ENCODE results near the gene ERI3.

Gene ERI3

DNA sequence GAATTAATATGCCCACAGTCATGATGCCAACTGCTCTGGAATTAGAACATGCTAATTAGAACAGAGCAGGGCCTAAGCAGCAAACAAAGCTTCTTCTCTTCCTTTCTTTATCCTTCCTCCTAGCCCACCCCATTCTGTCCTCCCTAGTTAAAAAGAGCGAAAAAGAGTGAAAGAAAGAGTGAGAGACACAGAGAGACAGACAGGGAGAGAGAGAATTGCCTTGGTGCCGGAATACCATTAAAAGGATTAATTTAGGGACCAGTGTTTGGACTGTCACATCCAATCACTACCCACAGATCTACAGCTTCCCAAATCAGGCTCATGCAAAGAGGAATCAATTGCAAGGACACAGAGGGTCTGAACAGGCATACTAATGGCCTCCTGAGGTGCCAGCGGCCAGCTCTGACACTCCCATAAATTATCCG, 7.0 kb downstream of the ERI3 start:
- no peak for DNase-seq (ENCODE audit: low spot score)

DNA sequence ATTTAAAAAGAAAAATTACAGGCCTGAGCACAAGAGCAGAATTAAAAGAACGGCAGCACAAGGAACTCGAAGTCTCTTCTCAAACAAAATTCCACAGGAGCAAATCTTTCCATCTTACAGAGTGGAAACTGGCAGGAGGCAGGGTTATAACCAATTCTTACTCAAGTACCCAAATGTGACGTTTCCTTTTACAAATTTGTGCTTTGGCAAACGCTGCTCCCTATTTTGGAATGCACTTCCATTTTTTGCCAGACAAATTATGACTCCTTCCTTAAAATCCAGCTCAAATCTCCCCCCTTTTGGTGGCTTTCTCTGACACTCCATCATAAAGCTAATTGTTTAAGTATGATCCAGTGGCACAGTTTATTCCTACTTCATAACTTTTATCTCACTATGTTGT, 7.8 kb downstream of the ERI3 start:
- no peak for DNase-seq (ENCODE audit: low spot score)

DNA sequence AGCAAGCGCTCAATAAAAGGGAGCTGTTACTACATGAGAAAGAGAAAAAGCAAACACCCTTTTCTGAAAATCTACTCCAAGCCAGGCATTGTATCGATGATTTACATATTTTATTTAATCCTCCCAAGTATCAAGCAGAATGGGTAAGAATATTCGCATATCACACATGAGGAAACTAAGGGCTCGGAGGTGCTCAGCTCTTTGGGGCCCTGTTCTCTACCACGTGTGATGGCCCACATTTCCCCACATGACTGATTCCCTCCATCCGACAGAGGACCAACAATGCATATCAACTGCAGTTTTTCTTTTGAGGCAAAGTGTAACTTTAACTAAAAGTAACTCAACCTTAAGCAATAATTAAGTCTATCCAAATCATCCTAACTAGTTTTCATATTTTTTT, 8.2 kb downstream of the ERI3 start:
- DNase-seq (ENCODE audit: low spot score): no peak

DNA sequence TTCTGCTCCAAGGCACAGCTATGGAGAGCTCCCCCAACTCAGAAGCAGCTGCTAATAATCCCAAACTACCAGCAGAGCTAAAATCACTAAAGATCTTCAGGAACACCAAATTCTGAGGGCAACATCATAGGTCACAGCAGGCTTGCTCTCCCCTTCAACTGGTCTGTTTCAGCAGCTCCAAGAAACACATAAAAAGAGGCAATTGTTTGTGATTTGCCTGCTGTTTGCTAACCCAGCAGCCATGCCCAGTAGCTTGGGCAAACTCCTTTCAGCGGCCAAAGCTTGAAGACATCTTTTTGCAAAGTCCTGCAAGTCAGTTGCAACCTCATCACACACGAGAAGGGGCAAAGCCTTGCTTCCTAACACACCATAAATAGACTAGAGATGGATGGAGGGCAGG, 8.9 kb downstream of the ERI3 start:
- DNase-seq (ENCODE audit: low spot score): no peak

DNA sequence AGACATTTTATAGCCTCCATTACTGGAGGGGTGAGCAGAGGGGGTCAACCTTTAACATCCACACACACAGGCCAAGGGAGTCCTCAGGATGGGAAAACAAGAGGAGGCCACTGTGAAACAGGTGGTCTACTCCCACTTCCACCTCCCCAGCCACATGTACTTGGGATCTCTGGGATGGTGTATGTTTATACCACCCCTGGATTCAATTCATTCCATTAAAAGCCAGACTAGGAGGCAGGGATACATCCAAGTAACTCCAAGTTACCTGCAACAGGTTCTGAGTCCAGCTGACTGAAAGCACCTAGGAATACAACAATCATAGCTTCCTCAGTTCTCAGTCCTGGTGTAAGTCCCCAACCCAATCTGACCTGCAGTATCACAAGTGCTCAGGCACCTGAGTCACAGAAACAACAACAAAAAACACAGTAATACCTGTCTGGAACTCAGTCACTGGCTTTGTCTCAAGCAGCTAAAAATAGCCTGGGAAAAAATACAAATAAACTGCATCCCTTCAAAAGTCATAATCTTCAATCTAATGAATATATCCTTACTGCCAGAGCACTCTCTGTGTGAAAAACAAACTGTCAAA, 9.8 kb downstream of the ERI3 start:
- DNase-seq (ENCODE audit: low spot score): no peak

DNA sequence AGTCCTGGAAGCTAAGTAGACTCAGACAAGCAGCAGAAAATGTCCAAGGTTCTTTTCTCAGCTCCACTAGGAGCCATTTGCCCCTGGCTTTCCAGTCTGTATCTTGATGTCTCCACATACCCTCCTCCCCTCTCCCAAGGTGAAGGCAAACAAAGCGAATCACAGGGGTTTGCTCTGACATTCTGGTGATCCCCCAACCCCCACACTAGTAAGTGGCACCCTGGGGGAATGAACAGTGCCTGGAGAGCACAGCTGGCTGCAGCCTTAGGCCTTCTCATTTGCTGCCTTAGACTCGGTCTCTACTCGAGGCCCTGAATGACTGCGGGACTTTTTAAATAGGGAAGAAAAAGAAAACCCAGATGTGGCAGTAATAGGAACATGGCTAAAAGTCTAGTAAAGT, 15.3 kb downstream of the ERI3 start:
- peak; percentile 40 for DNase-seq (ENCODE audit: low spot score)

DNA sequence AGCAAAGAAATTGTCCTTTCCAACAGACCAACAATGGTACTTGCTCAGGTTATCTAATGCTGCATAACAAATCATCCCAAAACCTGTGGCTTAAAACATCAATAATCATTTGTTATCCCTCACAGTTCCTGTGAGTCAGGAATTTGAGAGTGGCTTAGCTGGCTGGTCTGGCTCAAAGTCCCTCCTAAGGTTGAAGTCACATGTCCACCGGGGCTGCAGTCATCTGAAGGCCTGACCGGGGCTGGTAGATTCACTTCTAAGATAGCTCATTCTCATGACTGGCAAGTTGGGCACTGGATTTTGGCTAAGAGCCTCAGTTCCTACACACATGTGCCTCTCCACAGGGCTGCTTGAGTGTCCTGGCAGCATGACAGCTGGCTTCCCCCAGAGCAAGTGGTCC, 16.9 kb downstream of the ERI3 start:
- DNase-seq (ENCODE audit: low spot score): no peak

DNA sequence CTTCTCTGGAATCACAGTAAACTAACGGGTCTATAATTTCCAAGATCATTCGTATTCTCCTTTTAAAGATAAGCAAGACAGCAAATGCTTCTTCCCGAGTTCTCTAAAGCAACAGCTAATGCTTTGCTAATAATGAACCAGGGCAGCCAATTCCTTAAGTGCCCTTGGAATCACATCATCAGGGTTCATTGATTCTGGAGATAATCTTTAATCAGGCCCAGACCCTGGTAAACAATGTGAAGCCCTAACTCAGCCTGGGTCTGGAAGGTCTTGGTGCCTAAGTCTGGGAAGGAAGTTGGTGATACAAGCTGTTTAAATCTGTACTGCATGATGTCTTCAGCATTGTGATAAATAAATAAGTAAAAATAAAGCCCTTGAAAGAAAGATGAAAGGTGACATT, 18.4 kb downstream of the ERI3 start:
- no peak for DNase-seq (ENCODE audit: low spot score)

DNA sequence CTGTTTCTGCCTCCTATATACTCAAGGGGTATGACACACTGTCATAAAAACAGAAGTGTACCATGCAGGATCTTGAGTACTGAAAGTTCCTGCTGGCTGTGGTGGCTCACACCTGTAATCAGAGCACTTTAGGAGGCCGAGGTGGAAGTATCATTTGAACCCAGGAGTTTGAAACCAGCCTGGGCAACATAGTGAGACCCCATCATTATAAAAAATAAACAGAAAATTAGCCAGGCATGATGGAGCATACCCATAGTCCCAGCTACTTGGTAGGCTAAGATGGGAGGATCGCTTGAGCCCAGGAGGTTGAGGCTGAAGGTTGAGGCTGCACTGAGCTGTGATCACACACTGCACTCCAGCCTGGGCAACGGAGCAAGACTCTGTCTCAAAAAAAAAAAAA, 20.1 kb downstream of the ERI3 start:
- no peak for DNase-seq (ENCODE audit: low spot score)

DNA sequence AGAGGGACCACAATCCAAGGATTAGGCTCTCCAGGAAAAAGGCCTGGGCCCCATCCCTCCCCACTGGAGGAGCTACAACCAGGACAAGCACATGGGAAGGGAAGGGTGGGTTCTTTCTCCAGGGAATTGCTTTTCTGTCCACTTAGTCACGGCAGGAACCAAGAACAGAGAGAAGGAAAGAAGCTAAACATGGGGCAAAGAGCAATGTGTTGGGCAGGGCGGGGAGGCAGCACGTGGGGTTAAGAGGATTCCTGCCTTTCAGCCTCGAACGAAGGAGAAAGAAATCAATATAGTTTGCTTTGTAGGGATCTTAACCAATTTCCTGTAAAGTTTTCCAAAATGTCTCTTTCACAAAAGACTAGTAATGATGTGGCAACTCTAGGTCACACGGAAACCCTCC, 21.7 kb downstream of the ERI3 start:
- DNase-seq (ENCODE audit: low spot score): no peak

DNA sequence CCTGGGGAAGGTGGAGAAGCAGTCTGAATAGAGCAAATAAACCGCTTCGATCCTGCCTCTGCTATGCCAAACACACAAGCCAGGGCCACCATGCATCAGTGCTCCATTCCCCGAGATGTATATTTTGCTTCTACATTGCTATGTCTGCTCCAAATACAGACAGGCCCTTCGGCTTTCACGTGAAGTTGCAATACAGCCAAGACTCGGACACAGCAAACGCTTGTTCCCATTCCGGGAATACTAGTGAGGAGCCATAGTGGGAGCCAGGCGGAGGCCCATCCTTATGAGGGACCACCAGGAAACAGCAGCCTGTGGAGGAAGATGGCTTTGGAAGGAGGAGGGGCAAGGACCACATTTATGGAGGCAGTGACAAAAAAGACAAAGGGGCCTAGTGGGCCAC, 22.6 kb downstream of the ERI3 start:
- no peak for DNase-seq (ENCODE audit: low spot score)

DNA sequence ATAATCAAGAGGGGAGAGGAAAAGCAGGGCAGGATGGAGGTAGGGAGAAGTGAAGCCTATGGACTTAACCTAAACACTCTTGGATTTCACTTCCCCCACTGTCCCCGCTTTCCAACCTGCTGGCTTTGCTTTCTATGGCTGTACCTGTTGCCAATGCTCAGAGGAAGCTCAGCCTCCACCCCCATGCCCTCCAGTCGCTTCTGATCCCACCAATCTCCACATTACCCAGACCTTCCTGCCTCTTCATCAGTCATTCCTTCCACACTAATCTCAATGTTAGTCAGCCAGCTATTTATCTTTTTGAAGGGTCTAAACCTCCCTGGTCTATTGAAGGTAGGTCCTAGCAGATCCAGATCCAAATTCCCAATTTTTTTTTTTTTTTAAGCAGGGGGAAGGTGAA, 24.1 kb downstream of the ERI3 start:
- no peak for DNase-seq (ENCODE audit: low spot score)

DNA sequence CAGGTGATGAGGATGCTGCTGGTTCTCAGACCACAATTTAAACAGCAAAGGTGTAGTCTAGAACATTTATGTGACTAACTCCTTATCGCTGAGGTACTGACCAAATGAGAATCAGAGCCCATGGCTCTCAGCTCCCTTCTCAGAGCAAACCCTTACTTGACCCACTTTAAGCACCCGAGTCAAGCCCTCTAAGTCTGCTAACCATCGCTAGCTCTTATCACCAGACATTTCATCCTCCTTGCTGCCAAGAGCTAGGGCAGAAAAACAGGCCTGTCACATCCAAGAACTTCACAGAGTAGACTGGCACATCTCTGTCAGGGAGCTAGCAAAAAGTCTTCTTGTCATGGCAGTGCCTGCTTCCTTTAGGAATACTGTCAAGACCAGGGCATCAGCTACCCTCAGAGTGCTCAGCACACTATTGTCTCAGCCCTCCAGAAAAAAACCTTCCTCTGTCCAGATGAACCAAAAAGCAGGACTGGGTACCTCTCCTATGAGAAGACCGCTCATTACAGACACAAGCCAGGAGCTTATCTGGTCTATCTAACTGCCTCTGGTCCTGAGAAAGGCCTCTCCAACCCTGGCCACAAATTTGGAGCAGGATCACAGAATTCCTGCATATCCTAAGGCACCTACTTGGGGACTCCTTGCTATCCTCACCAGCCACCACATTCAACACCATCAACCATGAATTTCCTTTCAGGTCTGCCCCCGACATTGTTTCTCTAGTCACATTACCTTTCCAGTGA, 26.2 kb downstream of the ERI3 start:
- DNase-seq (ENCODE audit: low spot score): no peak

DNA sequence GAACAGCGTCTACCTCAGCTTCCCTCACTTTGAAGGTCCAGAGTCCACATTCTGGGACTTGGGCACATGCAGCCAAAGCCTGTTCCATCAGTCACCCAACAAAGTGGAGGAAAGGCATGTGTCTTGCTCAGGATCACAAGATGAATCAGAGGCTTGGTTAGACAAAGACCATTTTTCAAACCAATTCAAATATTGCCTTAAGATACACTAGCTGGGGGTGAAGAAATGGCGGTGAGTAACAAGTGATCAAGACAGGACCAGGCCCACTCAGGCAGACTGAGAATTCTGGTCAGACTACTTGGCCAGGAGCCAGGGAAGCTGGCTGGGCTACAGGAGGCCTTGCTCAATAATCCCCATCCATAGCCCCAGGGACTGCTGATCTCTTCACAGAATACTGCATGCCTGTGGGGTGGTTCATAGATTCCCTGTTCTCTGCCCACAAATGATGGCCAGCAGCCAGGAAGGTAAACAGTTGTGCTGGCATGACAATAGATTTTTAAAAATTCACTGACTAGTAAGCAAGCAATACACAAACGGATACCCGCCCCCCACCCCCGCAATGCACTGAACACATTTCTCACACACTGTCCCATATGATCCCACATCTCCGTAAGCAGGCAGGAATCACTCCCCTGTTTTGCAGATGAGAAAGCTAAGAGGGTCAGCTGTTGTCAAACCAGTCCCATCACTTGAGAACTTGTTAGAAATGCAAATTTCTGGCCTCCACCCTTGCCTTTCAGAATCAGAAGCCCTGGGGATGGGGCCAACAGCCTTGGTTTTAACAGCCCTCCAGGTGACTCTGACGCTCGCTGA, 27.2 kb downstream of the ERI3 start:
- DNase-seq (ENCODE audit: low spot score): peak; percentile 66

DNA sequence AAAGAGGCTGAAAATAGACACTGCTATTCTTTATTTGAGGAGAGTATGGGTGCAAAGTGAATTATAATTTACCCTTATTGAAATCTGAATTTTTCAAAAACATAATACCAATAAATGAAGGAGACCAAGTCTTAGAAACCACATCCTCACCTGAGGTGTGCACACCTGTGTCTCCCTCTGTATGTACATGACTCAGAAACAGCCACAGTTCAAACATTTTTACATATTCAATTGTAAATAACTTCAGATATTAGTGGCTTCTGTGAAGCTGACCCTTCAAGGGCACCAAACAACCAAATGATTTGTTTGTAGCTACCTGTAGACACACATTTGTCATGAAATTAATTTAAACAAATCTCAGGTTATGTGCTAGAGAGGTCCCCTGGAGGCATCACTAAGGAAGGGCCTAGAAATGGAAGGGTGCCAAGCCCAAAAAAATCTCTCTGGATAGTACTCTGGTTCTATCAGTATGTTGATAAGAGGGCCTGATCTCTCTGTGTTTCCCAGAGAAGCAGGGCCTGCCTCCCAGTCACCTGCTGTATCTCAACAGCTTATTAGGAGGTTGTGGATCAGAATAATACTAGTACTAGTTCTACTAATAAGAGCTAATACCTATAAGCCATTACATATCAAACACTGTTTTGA, 28.1 kb downstream of the ERI3 start:
- no peak for DNase-seq (ENCODE audit: low spot score)

DNA sequence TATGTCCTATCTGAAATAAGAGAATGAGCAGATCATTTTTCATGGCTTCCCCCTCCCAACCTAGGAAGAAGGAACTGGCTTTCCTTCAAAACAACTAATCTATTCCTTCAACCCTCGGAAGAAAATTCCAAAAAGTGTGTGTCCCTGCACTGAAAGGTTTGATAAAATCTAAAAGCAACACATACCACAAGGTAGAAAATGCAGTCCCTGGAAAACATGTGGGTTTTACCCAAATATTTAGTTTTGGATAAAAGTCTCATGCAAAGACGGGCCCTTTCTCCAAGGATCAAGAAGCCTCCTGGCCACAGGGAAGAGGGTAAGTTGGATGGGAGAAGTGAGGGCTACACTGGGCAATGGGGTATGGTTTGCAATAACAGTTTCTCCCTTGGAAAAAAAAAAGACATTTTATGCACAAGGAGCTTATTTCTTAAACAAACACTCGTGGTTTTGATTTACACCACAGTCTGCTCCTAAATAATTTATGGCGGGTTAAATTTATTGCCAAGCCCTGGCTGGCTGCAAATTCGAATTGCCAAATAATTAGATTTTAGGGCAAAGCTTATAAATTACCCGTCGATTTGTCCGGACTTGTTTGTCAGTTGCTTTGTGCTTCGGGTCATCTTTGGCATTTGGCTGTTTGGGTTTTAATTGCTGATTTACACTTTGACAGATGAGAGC, 28.9 kb downstream of the ERI3 start:
- DNase-seq (ENCODE audit: low spot score): no peak

DNA sequence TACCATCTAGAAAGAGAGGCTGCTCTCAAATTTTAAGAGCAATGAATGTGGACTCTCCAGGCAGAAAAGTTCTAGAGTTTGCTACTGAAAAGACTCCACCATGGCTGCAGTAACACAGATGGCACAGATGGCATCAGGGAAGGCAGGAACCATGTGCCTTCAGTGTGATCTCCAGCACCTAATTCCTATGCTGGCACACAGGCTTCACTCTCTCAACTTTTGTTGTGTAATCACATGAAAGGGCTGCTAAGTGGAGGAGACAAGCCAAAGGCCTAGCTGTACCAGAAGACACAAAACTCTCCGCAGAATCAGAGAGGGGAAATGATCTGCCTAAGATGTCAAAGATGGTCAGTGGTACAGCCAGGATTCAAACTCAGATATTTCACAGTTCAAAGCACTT, 31.1 kb downstream of the ERI3 start:
- no peak for DNase-seq (ENCODE audit: low spot score)

DNA sequence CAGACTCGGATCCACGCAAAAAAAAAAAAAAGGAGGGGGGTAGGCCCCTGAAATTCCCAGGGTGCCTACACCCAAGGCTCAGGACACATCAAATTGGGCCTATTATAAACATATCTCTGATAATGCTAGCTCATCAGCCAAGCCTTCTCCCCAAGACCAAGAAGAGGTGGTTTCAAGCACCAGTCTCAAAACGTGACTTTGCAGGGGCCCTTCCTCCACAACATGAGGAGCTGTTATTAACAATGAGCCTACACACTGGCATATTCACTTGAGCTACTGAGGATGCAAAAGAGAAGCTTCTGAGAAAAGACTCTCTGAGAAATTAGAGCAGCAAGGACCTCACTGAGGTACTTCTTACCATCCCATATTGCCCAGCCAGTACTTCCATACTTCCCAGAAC, 32.7 kb downstream of the ERI3 start:
- DNase-seq (ENCODE audit: low spot score): no peak

DNA sequence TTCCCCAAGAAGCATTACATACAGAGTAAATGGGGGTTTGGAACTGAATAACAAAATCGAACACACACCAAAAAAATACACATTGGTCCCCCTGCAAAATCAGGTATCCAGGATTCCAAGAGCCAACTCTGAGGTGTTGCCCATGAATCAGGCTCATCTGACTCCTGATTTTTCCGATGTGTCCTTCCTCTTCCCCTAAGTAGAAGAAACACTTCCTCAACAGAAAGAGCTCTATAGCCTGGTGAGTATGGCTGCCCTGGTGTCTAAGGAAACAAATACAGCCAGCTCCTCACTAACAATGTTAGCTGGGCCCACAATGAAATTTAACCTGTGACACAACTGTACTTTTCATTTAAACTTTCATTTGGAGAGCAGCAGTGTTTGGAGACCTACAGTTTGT, 33.6 kb downstream of the ERI3 start:
- no peak for DNase-seq (ENCODE audit: low spot score)

DNA sequence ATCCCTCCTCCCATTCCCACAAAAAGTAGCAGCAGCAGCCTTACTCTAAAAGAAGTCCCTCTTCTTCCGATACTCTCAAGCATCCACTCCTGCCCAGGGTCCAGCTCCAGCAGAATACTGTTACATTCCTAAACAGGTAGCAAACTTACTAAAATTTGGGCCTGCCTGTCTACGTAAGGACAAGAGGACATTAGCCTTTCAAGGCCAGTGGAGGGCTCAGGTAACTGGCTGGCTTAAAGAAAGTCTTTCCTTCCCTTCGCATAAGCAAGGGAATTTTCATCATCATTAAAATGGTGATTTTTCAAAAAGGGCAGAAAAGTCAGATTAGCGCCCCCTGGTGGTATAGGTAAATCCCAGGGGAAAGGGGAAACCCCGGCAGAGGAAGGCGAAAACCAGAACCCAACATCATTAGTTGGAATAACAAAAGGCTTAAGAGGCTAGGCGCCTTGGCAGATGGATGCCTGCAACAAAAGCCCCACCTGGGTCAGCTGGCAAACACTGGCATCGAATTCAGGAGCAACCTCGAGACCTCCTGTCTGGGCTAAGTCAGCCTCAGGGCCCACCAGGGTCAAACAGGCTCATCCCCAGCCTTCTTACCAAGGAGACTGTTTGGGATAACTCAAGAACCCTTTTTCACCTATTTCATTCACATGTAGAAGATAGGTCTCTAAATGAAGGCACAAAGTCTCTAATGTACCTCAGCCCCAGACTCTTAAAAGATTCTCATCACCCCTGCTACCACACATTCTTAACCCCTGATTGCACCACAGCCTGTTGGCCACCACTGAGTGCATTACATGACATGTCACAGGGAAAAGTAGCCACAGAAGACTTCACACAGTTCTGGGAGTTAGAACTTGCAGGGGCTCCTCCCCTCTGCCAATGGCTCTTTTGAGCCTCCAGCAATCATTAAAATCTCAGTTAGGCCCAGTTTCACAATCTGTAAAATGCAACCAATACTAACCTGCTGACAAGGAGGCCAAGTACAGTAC, 36.7 kb downstream of the ERI3 start:
- peak; percentile 99 for DNase-seq (ENCODE audit: low spot score)

DNA sequence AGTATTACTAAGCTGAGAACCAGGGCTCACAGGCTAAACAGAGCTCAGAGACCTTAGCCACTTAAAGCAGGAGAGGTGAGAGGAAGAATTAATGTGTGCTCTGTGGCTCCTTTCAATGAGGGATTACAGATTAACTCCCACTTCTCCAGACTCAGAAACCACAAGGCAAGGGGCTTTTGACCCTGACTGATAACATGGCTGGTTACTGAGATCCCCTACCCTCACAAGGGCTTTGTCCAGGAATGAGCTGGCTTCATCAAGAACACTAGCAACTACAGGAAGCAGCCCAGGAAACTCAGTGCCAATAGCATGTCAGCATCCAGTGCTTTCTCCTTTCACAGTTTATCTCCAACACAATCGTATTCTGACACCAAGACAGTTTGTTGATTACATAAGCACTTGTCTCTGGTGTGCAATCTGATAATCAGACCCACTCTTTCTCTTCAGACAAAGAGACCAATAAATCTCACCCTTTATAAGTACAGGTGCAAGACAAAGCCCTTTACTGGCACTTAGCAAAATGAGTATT, 38.8 kb downstream of the ERI3 start:
- DNase-seq (ENCODE audit: low spot score): no peak
